Upper lobe of right lung (tissue), 1 donor: ENCODE results near the gene LMAN1. TPM values are rescaled to one million over a fixed set of nuclear protein-coding genes. Genes with fewer than 3 reads are reported as not detected.

Experiments
- ATAC-seq: fragments of 200-7000 bp; cut with Tn5 transposase; one replicate; pipeline ENCODE4 v1.9.1; 2020; ENCODE audit warnings: mild to moderate bottlenecking, moderate library complexity
- DNase-seq: peaks from one replicate; pipeline ENCODE4 v3.0.0-alpha.2; 2020
- H3K27ac ChIP-seq: fragments of 200-600 bp; one replicate; pipeline ENCODE4 v1.8.0; 2022
- H3K27me3 ChIP-seq: fragments of 200-600 bp; one replicate; pipeline ENCODE4 v1.8.0; 2022; ENCODE audit warnings: mild to moderate bottlenecking
- H3K36me3 ChIP-seq: fragments of 200-600 bp; one replicate; pipeline ENCODE4 v1.8.0; 2022
- H3K4me1 ChIP-seq: fragments of 200-600 bp; one replicate; pipeline ENCODE4 v1.8.0; 2022
- H3K4me3 ChIP-seq: fragments of 200-600 bp; one replicate; pipeline ENCODE4 v1.8.0; 2022; ENCODE audit warnings: mild to moderate bottlenecking
- H3K9me3 ChIP-seq: fragments of 200-600 bp; one replicate; pipeline ENCODE4 v1.8.0; 2022
- CTCF ChIP-seq: fragments of 200-600 bp; IDR thresholded peaks from one replicate; pipeline ENCODE4 v1.8.0; 2022; ENCODE audit warnings: antibody characterized with exemption
- intact Hi-C: fragments of 100-400 bp; cut with DNase I; formaldehyde crosslinking; loops from one replicate; pipeline ENCODE4 v1.11.0; 2022
- total RNA-seq: library from RNA; stranded (reverse); fragmentation: NEBNext Ultra II Directional; extraction: Animal tissue kit (Norgen Biotek cat#: 25700); gene quantifications from one replicate; pipeline ENCODE4 v1.2.1, GENCODE V29; 2021
- donor health status: DM: no; HTN: yes; CAD: no; lungs with severe emphysema.

The LMAN1 gene
- total RNA-seq, 1 donor from 2014 or later: 63.1 TPM

DNA sequence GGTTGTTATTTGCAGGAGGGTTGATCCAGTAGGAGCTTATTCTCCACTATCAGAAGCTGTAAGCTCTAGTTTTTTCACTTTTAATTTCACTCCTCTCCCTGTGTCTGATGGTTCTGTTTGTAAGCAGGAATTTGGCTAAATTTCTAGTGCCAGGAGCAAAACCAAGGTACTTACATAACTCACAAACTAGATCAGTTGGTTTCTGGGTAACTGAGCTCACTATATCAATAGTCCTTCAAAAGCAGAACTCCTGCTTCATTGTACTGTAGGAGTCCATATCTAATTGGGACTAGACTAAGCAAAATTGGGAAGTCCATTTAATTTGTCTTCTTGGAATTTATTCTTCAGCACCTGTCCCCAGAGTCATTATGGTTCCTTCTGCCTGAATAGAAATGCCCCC lies 65.7 kb downstream of the LMAN1 start:
- Histone ChIP-seq H3K4me1 (no peaks in the 10 kb centered on the region), H3K4me3 (no peak overlapping the region), H3K36me3 (no peaks in the 10 kb centered on the region), H3K9me3 (no peaks in the 10 kb centered on the region), H3K27me3 (peaks cover 19% of the 10 kb centered on the region), H3K27ac (no peak overlapping the region)
- DNase-seq: no peak
- intact Hi-C loops: no loop called here
- no peak for ATAC-seq
- TF ChIP-seq CTCF: no peak

- no peaks in the 10 kb centered on the region for H3K36me3 ChIP-seq
- no peaks in the 10 kb centered on the region for H3K9me3 ChIP-seq
- H3K4me3 ChIP-seq: no peak overlapping the region
- TF ChIP-seq CTCF: no peak
- DNase-seq: no peak
- intact Hi-C loops: no loop called here
- H3K4me1 ChIP-seq: no peaks in the 10 kb centered on the region
- no peak overlapping the region for H3K27ac ChIP-seq
- no peak for ATAC-seq
- H3K27me3 ChIP-seq: peaks cover 41% of the 10 kb centered on the region
These were observed 72.7 kb downstream of the LMAN1 start for GRCh38 chr18:59286341-59286740.

DNA sequence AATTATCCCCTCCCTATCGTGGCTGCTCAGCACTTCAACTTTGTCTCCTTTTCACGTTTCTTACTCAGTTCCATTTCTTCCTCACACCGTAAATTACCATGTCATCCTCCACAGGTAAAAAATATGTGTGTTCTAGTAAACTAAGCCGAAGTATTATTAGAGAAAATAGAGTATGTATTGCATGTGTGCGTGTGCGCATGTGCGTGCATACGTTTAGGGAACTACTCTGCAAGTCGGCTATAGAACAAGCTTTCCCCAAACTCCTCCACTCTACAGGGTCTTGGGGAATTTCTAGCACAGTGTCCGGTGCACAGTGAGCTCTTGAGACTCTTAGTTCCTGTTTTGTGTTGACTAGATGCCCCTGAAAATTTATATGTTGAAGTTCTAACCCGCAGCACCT lies 76.7 kb downstream of the LMAN1 start:
- ATAC-seq (no peak), DNase-seq (no peak)
- H3K27ac ChIP-seq: no peak overlapping the region
- intact Hi-C loops: no loop called here
- no peak for TF ChIP-seq CTCF
- H3K27me3 ChIP-seq: peaks cover 60% of the 10 kb centered on the region
- no peaks in the 10 kb centered on the region for H3K9me3 ChIP-seq
- no peak overlapping the region for H3K4me3 ChIP-seq
- no peaks in the 10 kb centered on the region for H3K36me3 ChIP-seq
- no peaks in the 10 kb centered on the region for H3K4me1 ChIP-seq

- H3K36me3 ChIP-seq: no peaks in the 10 kb centered on the region
- ATAC-seq (no peak), DNase-seq (no peak)
- no peaks in the 10 kb centered on the region for H3K9me3 ChIP-seq
- H3K4me1 ChIP-seq: no peaks in the 10 kb centered on the region
- no peak overlapping the region for H3K4me3 ChIP-seq
- intact Hi-C loops: no loop called here
- peaks cover 67% of the 10 kb centered on the region for H3K27me3 ChIP-seq
- no peak for TF ChIP-seq CTCF
- no peak overlapping the region for H3K27ac ChIP-seq
These were observed 79.3 kb downstream of the LMAN1 start for GRCh38 chr18:59279722-59280121.

DNA sequence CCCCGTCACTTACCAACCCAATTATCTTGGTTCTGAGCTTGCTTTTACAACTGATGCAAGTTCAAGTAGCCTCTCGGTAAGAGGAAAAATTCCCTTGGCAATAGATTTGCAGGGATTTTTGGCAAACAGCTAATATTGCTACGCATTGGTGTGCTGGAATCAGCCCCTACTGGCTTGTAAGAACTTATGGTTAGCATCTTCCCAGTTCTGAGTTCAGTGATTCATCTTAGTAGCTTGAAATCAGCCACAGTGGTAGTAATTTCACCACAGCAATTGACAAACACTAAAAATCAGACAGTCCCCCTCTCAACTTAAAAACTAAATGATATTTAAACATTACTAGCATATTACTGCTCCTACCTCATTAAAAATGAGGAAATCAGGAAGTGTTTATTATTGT lies 79.9 kb downstream of the LMAN1 start:
- peaks cover 71% of the 10 kb centered on the region for H3K27me3 ChIP-seq
- no peak for ATAC-seq
- no peaks in the 10 kb centered on the region for H3K9me3 ChIP-seq
- intact Hi-C loops: no loop called here
- no peak for DNase-seq
- no peak overlapping the region for H3K4me3 ChIP-seq
- H3K27ac ChIP-seq: no peak overlapping the region
- no peaks in the 10 kb centered on the region for H3K36me3 ChIP-seq
- no peaks in the 10 kb centered on the region for H3K4me1 ChIP-seq
- TF ChIP-seq CTCF: no peak

DNA sequence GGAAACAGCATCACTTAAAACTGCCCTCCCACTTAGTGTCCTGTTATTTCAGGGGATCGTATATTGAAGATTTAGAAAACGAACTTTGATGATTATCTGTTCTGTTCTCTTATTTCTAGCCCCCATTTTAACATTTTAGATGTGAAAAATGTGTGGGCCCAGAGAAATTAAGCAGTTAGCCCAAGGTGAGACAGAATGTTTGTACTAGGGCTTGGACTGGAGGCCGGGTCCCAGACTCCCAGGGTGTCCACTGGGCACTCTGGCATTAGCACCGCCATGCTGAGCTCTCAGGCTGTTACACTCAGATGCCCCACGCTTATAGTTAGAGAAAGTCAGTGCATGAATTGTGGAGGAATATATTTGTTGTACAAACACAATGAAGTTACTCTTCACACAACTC lies 80.3 kb downstream of the LMAN1 start:
- H3K27ac ChIP-seq: no peak overlapping the region
- no peaks in the 10 kb centered on the region for H3K36me3 ChIP-seq
- no peaks in the 10 kb centered on the region for H3K4me1 ChIP-seq
- intact Hi-C loops: no loop called here
- H3K9me3 ChIP-seq: no peaks in the 10 kb centered on the region
- DNase-seq: no peak
- no peak for ATAC-seq
- no peak for TF ChIP-seq CTCF
- no peak overlapping the region for H3K4me3 ChIP-seq
- peaks cover 71% of the 10 kb centered on the region for H3K27me3 ChIP-seq
